ENCODE measurements around the gene SCN3B.

GRCh38 chr11:123695231-123695630, 40.8 kb upstream of the SCN3B start:
- no peak for TF ChIP-seq CTCF (conservative IDR thresholded peaks at IDR 0.05)
- no peak for TF ChIP-seq ZFX (IDR thresholded peaks at IDR 0.05)

All from C4-2B (cell line).